GM18870 (cell line): ENCODE data around the gene MICAL3.

Experiments used
- ATAC-seq: cut with Tn5 transposase; IDR thresholded peaks from one replicate; pipeline ENCODE4 v1.9.1; 2021; ENCODE audit warnings: moderate library complexity; ENCODE audit not compliant: unreplicated experiment

Gene MICAL3

DNA sequence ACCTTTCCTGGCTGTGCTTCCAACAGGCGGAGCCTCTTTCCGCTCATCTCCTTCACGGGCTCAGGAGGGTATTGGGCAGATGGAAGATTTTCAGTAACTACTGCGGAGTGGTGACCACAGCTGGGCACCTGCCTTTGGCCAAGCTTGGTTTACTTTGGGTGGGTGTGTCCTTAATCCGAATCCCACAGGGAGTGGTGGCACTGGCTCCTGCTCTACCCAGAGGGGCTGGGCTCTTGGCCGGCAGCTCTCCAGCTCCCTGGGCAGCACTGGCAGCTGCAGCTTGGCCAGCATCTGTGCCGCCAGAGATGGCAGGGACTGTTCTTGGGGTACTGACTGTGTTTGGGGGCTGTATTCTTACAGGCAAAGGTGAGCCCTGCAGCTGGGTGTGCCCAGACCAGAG lies 279.9 kb downstream of the MICAL3 start:
- ATAC-seq: no peak

DNA sequence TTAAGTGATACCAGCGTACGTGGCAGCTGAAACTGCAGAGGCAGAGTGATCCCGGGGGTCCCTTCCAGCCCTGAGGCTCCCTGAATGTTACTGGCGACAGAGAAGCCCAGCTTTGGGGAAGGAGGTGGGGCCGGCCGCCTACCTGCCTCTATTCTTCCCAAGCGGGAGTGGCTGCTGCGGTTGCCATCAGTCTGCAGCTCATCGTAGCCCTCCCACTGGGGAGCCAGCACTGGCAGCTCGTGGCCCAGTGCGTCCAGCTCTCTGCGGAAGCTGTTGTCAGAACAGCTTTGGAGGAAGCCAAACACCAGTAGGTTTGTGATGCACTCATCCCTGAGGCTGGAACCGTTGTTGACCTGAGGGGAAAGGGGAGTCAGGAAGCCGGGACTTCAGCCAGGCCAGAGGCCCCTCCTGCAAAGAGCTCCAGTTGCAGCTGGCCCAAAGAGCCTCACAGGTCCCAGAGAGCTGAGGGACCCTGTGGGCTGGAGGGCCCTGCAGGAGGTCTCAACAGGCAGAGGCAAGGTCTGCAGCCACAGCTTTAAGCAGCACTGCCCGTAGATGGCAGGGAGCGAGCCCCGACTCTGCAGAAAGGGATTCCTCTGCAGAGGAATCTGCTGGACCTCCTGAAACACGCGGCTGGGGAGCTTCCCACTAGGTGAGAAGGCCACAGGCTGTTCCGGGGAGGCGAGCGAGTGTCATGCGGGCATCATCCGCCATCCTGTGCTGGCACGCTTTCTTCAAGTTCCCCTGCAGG lies 280.5 kb downstream of the MICAL3 start:
- ATAC-seq: no peak

GRCh38 chr22:17742527-17742902 lies 281.8 kb downstream of the MICAL3 start:
- no peak for ATAC-seq

DNA sequence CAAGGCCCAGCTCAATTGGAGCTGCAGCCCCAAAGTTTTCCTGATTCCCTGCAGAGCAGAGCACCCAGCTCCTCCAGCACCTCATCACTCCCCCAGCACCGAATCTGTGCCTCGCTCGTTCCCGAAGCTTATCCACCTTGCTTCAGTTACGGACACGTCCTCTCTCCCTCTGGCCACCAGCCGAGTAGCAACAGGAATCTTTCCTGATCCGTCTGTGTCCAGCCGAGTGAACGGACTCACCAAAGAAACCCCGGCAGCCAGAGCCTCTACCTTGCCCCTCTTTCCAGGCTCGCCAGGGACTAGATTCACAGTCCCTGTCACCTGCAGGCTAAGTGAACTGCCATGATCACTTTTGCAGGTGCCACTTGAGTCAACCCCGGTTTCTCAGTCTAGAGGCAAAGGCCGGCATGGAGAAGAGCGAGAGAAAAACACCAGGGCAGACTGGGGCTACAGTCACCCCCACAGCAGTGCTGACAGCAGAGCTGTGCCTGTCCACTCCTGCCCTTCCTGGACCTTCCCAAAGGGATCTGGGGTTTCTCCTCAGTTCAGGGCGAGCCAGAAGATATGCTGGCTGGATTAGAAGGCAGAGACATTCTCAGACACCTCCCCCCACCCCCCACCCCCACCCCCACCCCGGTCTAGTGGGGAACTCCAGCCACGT lies 282.4 kb downstream of the MICAL3 start:
- ATAC-seq: no peak

- no peak for ATAC-seq
Observed at GRCh38 chr22:17739196-17739975, 285.0 kb downstream of the MICAL3 start.

DNA sequence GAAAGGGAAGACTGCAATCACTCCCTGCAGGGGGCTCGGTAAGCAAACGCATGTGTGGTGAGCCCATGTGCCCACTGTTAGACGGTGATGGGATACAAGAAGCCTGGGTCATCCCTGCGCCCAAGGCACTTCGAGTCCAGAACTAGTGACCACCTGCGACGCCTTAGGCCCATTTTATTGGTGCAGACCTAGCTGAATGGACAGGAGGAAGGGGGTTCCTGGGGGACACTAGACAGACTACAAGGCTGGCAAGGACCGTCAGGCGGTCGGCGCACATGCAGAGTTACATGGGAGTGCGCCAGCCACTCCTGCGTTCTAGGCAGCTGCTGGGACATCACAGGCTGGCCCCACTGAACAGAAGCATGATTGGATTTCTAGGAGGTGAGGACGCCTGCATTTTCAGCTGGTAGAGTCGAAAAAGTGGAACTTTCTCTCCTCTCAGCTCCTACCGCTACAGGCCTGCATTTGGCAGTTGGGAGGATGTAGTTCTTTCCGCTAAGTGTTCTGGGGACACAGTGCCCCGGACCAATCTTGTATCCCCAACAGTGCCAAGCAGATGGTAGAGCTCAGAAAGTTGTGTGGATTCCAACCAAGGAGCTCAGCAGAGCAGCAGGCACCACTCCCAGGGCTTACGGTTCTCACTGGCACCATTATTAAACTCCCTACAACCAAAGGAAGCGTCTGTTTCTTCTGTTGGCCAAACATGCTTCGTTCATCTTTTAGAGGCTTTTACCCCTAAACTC lies 285.8 kb downstream of the MICAL3 start:
- ATAC-seq: no peak
